Upper lobe of right lung (tissue), 1 donor: ENCODE data around the gene ANKRD24. TPM values are rescaled to one million over a fixed set of nuclear protein-coding genes. Genes with fewer than 3 reads are reported as not detected.

ENCODE experiments used
- ATAC-seq: fragments of 200-7000 bp; cut with Tn5 transposase; one replicate; pipeline ENCODE4 v1.9.1; 2020; ENCODE audit warnings: mild to moderate bottlenecking, moderate library complexity
- DNase-seq: peaks from one replicate; pipeline ENCODE4 v3.0.0-alpha.2; 2020
- H3K27ac ChIP-seq: fragments of 200-600 bp; one replicate; pipeline ENCODE4 v1.8.0; 2022
- H3K27me3 ChIP-seq: fragments of 200-600 bp; one replicate; pipeline ENCODE4 v1.8.0; 2022; ENCODE audit warnings: mild to moderate bottlenecking
- H3K36me3 ChIP-seq: fragments of 200-600 bp; one replicate; pipeline ENCODE4 v1.8.0; 2022
- H3K4me1 ChIP-seq: fragments of 200-600 bp; one replicate; pipeline ENCODE4 v1.8.0; 2022
- H3K4me3 ChIP-seq: fragments of 200-600 bp; one replicate; pipeline ENCODE4 v1.8.0; 2022; ENCODE audit warnings: mild to moderate bottlenecking
- H3K9me3 ChIP-seq: fragments of 200-600 bp; one replicate; pipeline ENCODE4 v1.8.0; 2022
- CTCF ChIP-seq: fragments of 200-600 bp; IDR thresholded peaks from one replicate; pipeline ENCODE4 v1.8.0; 2022; ENCODE audit warnings: antibody characterized with exemption
- intact Hi-C: fragments of 100-400 bp; cut with DNase I; formaldehyde crosslinking; loops from one replicate; pipeline ENCODE4 v1.11.0; 2022
- total RNA-seq: library from RNA; stranded (reverse); fragmentation: NEBNext Ultra II Directional; extraction: Animal tissue kit (Norgen Biotek cat#: 25700); gene quantifications from one replicate; pipeline ENCODE4 v1.2.1, GENCODE V29; 2021
- donor health status: DM: no; HTN: yes; CAD: no; lungs with severe emphysema.

The ANKRD24 gene
- total RNA-seq, 1 donor from 2014 or later: 2.3 TPM

- H3K4me1 ChIP-seq: peaks cover 11% of the 10 kb centered on the region
- TF ChIP-seq CTCF: peak; percentile 45
Measured at GRCh38 chr19:4246767-4247593, 64.5 kb downstream of the ANKRD24 start, which contains the start of gene YJU2. YJU2 (plus strand) TSS chr19:4247080; CDS start chr19:4247147, 67 bp downstream.

GRCh38 chr19:4256563-4256962 is 74.1 kb downstream of the ANKRD24 start:
- H3K4me3 ChIP-seq: no peak overlapping the region
- H3K36me3 ChIP-seq: peaks cover 92% of the 10 kb centered on the region
- no peak for ATAC-seq
- H3K27me3 ChIP-seq: no peaks in the 10 kb centered on the region
- no peak overlapping the region for H3K27ac ChIP-seq
- no peaks in the 10 kb centered on the region for H3K9me3 ChIP-seq
- no peak for TF ChIP-seq CTCF
- intact Hi-C loops: no loop called here
- DNase-seq: no peak
- no peaks in the 10 kb centered on the region for H3K4me1 ChIP-seq

More at GRCh38 chr19:4246767-4247593, 64.5 kb downstream of the ANKRD24 start, which contains the start of gene YJU2:
- peaks cover 35% of the 10 kb centered on the region for H3K36me3 ChIP-seq
- no peaks in the 10 kb centered on the region for H3K27me3 ChIP-seq
- peak; percentile 99 for DNase-seq
- H3K4me3 ChIP-seq: peak within 1 kb of the TSS; percentile 83
- ATAC-seq: peak; percentile 98
- intact Hi-C loops: no loop called here
- H3K27ac ChIP-seq: peak within 1 kb of the TSS; percentile 99
- peaks cover 2% of the 10 kb centered on the region for H3K9me3 ChIP-seq

GRCh38 chr19:4257025-4257424 is 74.5 kb downstream of the ANKRD24 start:
- no peak for ATAC-seq
- DNase-seq: no peak
- Histone ChIP-seq H3K36me3 (peaks cover 92% of the 10 kb centered on the region), H3K4me3 (no peak overlapping the region), H3K9me3 (no peaks in the 10 kb centered on the region), H3K4me1 (no peaks in the 10 kb centered on the region), H3K27me3 (no peaks in the 10 kb centered on the region), H3K27ac (no peak overlapping the region)
- intact Hi-C loops: no loop called here
- no peak for TF ChIP-seq CTCF

- no peak for ATAC-seq
Measured at GRCh38 chr19:4258181-4258580, 75.7 kb downstream of the ANKRD24 start.

GRCh38 chr19:4260613-4261191 is 78.2 kb downstream of the ANKRD24 start:
- Histone ChIP-seq H3K27me3 (no peaks in the 10 kb centered on the region), H3K27ac (no peak overlapping the region), H3K9me3 (no peaks in the 10 kb centered on the region), H3K4me3 (no peak overlapping the region), H3K4me1 (no peaks in the 10 kb centered on the region), H3K36me3 (peaks cover 88% of the 10 kb centered on the region)
- TF ChIP-seq CTCF: no peak
- intact Hi-C loops: no loop called here
- ATAC-seq (peak; percentile 66), DNase-seq (no peak)

More at GRCh38 chr19:4258181-4258580, 75.7 kb downstream of the ANKRD24 start:
- peaks cover 92% of the 10 kb centered on the region for H3K36me3 ChIP-seq
- no peak for DNase-seq
- no peaks in the 10 kb centered on the region for H3K9me3 ChIP-seq
- TF ChIP-seq CTCF: no peak
- H3K27me3 ChIP-seq: no peaks in the 10 kb centered on the region
- H3K4me1 ChIP-seq: no peaks in the 10 kb centered on the region
- no peak overlapping the region for H3K27ac ChIP-seq
- no peak overlapping the region for H3K4me3 ChIP-seq
- intact Hi-C loops: no loop called here
